MM.1S (cell line): ENCODE measurements around the gene SYT2.
A peak's percentile ranks its signal among the peaks of the same experiment; 100 is the strongest.

Experiments used
- DNase-seq: peaks from one replicate; pipeline ENCODE4 v3.0.0-alpha.2; 2015
- H2AFZ ChIP-seq: fragments of 300-600 bp; sonication (generic); 2 replicates; pipeline ENCODE4 v1.6.0; 2016; ENCODE audit warnings: antibody characterized with exemption, low read length
- H3F3A ChIP-seq: fragments of 300-600 bp; sonication (generic); 2 replicates; pipeline ENCODE4 v1.6.1; 2016; ENCODE audit warnings: mild to moderate bottlenecking, antibody characterized with exemption, low read length, moderate library complexity, mixed read lengths; ENCODE audit not compliant: insufficient read depth
- H3K27ac ChIP-seq: fragments of 300-600 bp; sonication (generic); 2 replicates; pipeline ENCODE4 v1.5.1; 2016; ENCODE audit warnings: mild to moderate bottlenecking, low read length
- H3K27me3 ChIP-seq: fragments of 300-600 bp; sonication (generic); replicated peaks from 2 replicates; pipeline ENCODE4 v1.6.0; 2016; ENCODE audit warnings: low read length; ENCODE audit not compliant: insufficient read depth
- H3K36me3 ChIP-seq: fragments of 300-600 bp; sonication (generic); replicated peaks from 2 replicates; pipeline ENCODE4 v1.6.1; 2016; ENCODE audit warnings: mild to moderate bottlenecking, low read length, mixed read lengths; ENCODE audit not compliant: insufficient read depth
- H3K4me1 ChIP-seq: fragments of 300-600 bp; sonication (generic); 2 replicates; pipeline ENCODE4 v1.6.1; 2016; ENCODE audit warnings: low read length, mixed read lengths
- H3K4me2 ChIP-seq: fragments of 300-600 bp; sonication (generic); 2 replicates; pipeline ENCODE4 v1.6.0; 2016; ENCODE audit warnings: low read depth, low read length
- H3K4me3 ChIP-seq: fragments of 300-600 bp; sonication (generic); 2 replicates; pipeline ENCODE4 v1.5.1; 2016; ENCODE audit warnings: low read length, mixed read lengths
- H3K79me2 ChIP-seq: fragments of 300-600 bp; sonication (generic); 2 replicates; pipeline ENCODE4 v1.6.1; 2016; ENCODE audit warnings: mixed run types, low read length, mixed read lengths
- H3K9ac ChIP-seq: fragments of 300-600 bp; sonication (generic); 2 replicates; pipeline ENCODE4 v1.6.1; 2016; ENCODE audit warnings: low read length, mixed read lengths
- H3K9me2 ChIP-seq: fragments of 300-600 bp; sonication (generic); replicated peaks from 2 replicates; pipeline ENCODE4 v1.6.1; 2016; ENCODE audit warnings: mild to moderate bottlenecking, low read length, mixed read lengths; ENCODE audit not compliant: insufficient read depth
- H3K9me3 ChIP-seq: fragments of 300-600 bp; sonication (generic); replicated peaks from 2 replicates; pipeline ENCODE4 v1.6.1; 2016; ENCODE audit warnings: mild to moderate bottlenecking, low read length, mixed read lengths; ENCODE audit not compliant: insufficient read depth
- H4K20me1 ChIP-seq: fragments of 300-600 bp; sonication (generic); 2 replicates; pipeline ENCODE4 v1.6.1; 2016; ENCODE audit warnings: mild to moderate bottlenecking, low read length, moderate library complexity, mixed read lengths; ENCODE audit not compliant: insufficient read depth
- EZH2 ChIP-seq: fragments of 300-600 bp; sonication (generic); optimal IDR thresholded peaks from 2 replicates; pipeline ENCODE3; 2017; ENCODE audit warnings: low read depth, mild to moderate bottlenecking, antibody characterized with exemption, low read length, mixed read lengths
- EZH2phosphoT487 ChIP-seq: fragments of 300-600 bp; sonication (generic); IDR thresholded peaks from 2 replicates; pipeline ENCODE4 v1.6.1; 2018; ENCODE audit warnings: antibody characterized with exemption, low read length
- TF ChIP-seq, protein P1 (sequence below): fragments of 300-600 bp; sonication (generic); IDR thresholded peaks from 2 replicates; pipeline ENCODE4 v1.5.1; 2016; ENCODE audit warnings: antibody characterized with exemption, low read length, mixed read lengths

The SYT2 gene

DNA sequence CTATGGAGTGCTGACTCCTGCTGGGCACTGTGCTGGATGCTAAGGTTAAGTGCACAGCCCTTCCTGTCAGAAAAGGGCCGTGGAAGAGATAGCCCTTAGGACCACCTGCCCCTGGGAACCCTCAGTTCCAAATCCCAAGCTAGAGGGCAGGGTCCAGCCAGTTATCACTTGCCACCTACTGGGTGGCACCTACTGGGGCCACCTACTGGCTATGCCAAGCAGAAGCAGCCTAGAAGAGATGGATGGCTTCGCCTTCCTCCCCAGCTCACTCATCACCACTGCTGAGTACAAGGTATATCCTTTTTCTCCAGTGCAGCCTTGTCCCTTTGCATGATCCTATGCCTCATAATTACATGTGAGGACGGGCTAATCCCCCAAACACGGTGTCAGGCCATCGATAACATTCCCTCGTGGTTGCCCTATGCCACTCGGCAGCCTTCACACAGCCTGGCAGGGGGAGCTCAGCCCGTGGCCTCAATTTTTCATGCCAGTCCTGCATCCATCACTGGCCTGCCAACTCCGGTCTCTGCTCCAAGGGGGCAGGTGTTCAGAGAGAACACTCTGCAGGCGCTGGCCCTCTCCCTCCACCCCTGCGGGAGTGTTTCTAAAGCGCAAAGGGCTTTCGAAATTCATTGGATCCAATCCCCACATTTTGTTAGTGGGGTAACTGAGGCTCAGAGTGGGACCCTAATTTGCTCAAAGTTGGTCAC, 49.0 kb downstream of the SYT2 start:
- H3K4me1 ChIP-seq = no peaks in the 10 kb centered on the region
- no peak overlapping the region for H3K4me2 ChIP-seq
- H3K9me3 ChIP-seq = no peaks in the 10 kb centered on the region
- no peaks in the 10 kb centered on the region for H3K79me2 ChIP-seq
- peaks cover 47% of the 10 kb centered on the region for H3K27me3 ChIP-seq
- no peaks in the 10 kb centered on the region for H3K9me2 ChIP-seq
- H3F3A ChIP-seq = no peaks in the 10 kb centered on the region
- DNase-seq = peak; percentile 42
- no peak overlapping the region for H3K27ac ChIP-seq
- no peaks in the 10 kb centered on the region for H4K20me1 ChIP-seq
- H3K4me3 ChIP-seq = no peak overlapping the region
- no peaks in the 10 kb centered on the region for H3K36me3 ChIP-seq
- TF ChIP-seq, protein P1, sequence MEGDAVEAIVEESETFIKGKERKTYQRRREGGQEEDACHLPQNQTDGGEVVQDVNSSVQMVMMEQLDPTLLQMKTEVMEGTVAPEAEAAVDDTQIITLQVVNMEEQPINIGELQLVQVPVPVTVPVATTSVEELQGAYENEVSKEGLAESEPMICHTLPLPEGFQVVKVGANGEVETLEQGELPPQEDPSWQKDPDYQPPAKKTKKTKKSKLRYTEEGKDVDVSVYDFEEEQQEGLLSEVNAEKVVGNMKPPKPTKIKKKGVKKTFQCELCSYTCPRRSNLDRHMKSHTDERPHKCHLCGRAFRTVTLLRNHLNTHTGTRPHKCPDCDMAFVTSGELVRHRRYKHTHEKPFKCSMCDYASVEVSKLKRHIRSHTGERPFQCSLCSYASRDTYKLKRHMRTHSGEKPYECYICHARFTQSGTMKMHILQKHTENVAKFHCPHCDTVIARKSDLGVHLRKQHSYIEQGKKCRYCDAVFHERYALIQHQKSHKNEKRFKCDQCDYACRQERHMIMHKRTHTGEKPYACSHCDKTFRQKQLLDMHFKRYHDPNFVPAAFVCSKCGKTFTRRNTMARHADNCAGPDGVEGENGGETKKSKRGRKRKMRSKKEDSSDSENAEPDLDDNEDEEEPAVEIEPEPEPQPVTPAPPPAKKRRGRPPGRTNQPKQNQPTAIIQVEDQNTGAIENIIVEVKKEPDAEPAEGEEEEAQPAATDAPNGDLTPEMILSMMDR = peak; percentile 68
- TF ChIP-seq EZH2phosphoT487 (no peak), EZH2 (no peak)
- H2AFZ ChIP-seq = no peak overlapping the region
- no peak overlapping the region for H3K9ac ChIP-seq

- no peaks in the 10 kb centered on the region for H3F3A ChIP-seq
- H4K20me1 ChIP-seq = no peaks in the 10 kb centered on the region
- no peak for DNase-seq
- H2AFZ ChIP-seq = no peak overlapping the region
- H3K4me3 ChIP-seq = no peak overlapping the region
- H3K9me2 ChIP-seq = no peaks in the 10 kb centered on the region
- H3K9ac ChIP-seq = no peak overlapping the region
- no peak overlapping the region for H3K27ac ChIP-seq
- H3K9me3 ChIP-seq = no peaks in the 10 kb centered on the region
- no peaks in the 10 kb centered on the region for H3K4me1 ChIP-seq
- no peaks in the 10 kb centered on the region for H3K36me3 ChIP-seq
- H3K27me3 ChIP-seq = peaks cover 47% of the 10 kb centered on the region
- H3K79me2 ChIP-seq = no peaks in the 10 kb centered on the region
- TF ChIP-seq EZH2phosphoT487 = no peak
- TF ChIP-seq, protein P1 = no peak
- no peak for TF ChIP-seq EZH2
- no peak overlapping the region for H3K4me2 ChIP-seq
These were observed 50.3 kb downstream of the SYT2 start for GRCh38 chr1:202659974-202660373.

DNA sequence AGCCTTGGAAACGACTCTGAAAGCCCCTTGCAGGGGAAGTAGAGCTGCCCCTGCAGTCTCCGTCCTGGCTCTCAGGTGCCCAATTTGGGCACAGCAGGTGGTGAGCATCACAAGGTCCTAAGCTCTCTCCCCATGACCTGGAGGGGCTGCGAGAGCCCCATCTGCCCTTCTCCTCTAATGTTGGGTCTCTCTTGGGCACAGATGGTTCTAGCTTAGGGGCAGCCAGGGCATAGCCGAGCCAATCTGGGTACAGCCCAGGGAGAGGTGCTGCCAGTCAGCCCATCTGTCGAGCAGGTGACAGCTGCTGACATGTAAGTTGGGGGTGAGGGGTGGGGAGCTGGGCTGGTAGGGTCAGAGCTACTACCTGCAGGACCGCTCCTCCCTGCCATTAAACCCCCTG, 50.7 kb downstream of the SYT2 start:
- H4K20me1 ChIP-seq = no peaks in the 10 kb centered on the region
- TF ChIP-seq EZH2 (no peak), EZH2phosphoT487 (no peak)
- TF ChIP-seq, protein P1 = no peak
- H3K9ac ChIP-seq = no peak overlapping the region
- no peak overlapping the region for H3K27ac ChIP-seq
- H3K27me3 ChIP-seq = peaks cover 47% of the 10 kb centered on the region
- H3K4me3 ChIP-seq = no peak overlapping the region
- no peaks in the 10 kb centered on the region for H3K79me2 ChIP-seq
- no peaks in the 10 kb centered on the region for H3K36me3 ChIP-seq
- no peaks in the 10 kb centered on the region for H3K9me2 ChIP-seq
- no peak for DNase-seq
- no peak overlapping the region for H2AFZ ChIP-seq
- H3K4me1 ChIP-seq = no peaks in the 10 kb centered on the region
- H3K4me2 ChIP-seq = no peak overlapping the region
- no peaks in the 10 kb centered on the region for H3K9me3 ChIP-seq
- H3F3A ChIP-seq = no peaks in the 10 kb centered on the region
